SK-N-SH treated with all-trans-retinoic acid at 6 μM for 48 hours (cell line): Measurements from ENCODE around the gene HBS1L.

Experiments
- ATAC-seq: fragments of 200-7000 bp; cut with Tn5 transposase; 3 replicates; pipeline ENCODE4 v1.9.1; 2020; ENCODE audit warnings: mild to moderate bottlenecking, moderate library complexity
- ARNTL ChIP-seq: fragments of 450-650 bp; formaldehyde crosslinking; IDR thresholded peaks from 2 replicates; pipeline ENCODE4 v1.5.0; 2020; ENCODE audit warnings: low read depth, mild to moderate bottlenecking, moderate library complexity, borderline replicate concordance
- BACH2 ChIP-seq: fragments of 250-450 bp; sonication (Bioruptor Pico); IDR thresholded peaks from 2 replicates; pipeline ENCODE4 v1.9.0; 2021; ENCODE audit warnings: mild to moderate bottlenecking, borderline replicate concordance
- CSDC2 ChIP-seq: fragments of 250-450 bp; sonication (Bioruptor Pico); IDR thresholded peaks from 2 replicates; pipeline ENCODE4 v1.5.0; 2020; ENCODE audit warnings: mild to moderate bottlenecking, moderate library complexity
- ESRRG ChIP-seq: fragments of 250-450 bp; sonication (Bioruptor Pico); IDR thresholded peaks from 2 replicates; pipeline ENCODE4 v1.6.1; 2021; ENCODE audit warnings: mild to moderate bottlenecking
- GLIS3 ChIP-seq: fragments of 250-450 bp; sonication (Bioruptor Pico); IDR thresholded peaks from 2 replicates; pipeline ENCODE4 v1.5.0; 2020; ENCODE audit warnings: mild to moderate bottlenecking, moderate library complexity
- ISL1 ChIP-seq: fragments of 250-450 bp; sonication (Bioruptor Pico); IDR thresholded peaks from 2 replicates; pipeline ENCODE4 v2.1.2; 2022; ENCODE audit warnings: mild to moderate bottlenecking, moderate library complexity
- OSR1 ChIP-seq: fragments of 250-450 bp; sonication (Bioruptor Pico); IDR thresholded peaks from 2 replicates; pipeline ENCODE4 v1.8.0; 2022; ENCODE audit warnings: moderate library complexity, mild to moderate bottlenecking, inconsistent platforms
- PPARA ChIP-seq: fragments of 250-450 bp; sonication (Bioruptor Pico); IDR thresholded peaks from 2 replicates; pipeline ENCODE4 v1.5.0; 2020; ENCODE audit warnings: mild to moderate bottlenecking, borderline replicate concordance
- SNAI2 ChIP-seq: fragments of 250-450 bp; sonication (Bioruptor Pico); IDR thresholded peaks from 2 replicates; pipeline ENCODE4 v1.5.0; 2020; ENCODE audit warnings: mild to moderate bottlenecking, moderate library complexity
- TCF4 ChIP-seq: fragments of 250-450 bp; sonication (Bioruptor Pico); IDR thresholded peaks from 2 replicates; pipeline ENCODE4 v1.8.0; 2021; ENCODE audit warnings: mild to moderate bottlenecking, moderate library complexity, borderline replicate concordance
- TOX ChIP-seq: fragments of 250-450 bp; sonication (Bioruptor Pico); IDR thresholded peaks from 2 replicates; pipeline ENCODE4 v1.8.0; 2021; ENCODE audit warnings: mild to moderate bottlenecking, moderate library complexity, borderline replicate concordance
- ZC3H10 ChIP-seq: fragments of 250-450 bp; sonication (Bioruptor Pico); IDR thresholded peaks from 2 replicates; pipeline ENCODE4 v1.5.1; 2021; ENCODE audit warnings: mild to moderate bottlenecking, moderate library complexity
- ZFP3 ChIP-seq: fragments of 250-450 bp; sonication (Bioruptor Pico); IDR thresholded peaks from 2 replicates; pipeline ENCODE4 v1.5.0; 2020; ENCODE audit warnings: mild to moderate bottlenecking, moderate library complexity
- ZNF70 ChIP-seq: fragments of 450-650 bp; formaldehyde crosslinking; IDR thresholded peaks from 2 replicates; pipeline ENCODE4 v1.5.0; 2020; ENCODE audit warnings: mild to moderate bottlenecking, moderate library complexity
- ZNF8 ChIP-seq: fragments of 450-650 bp; formaldehyde crosslinking; IDR thresholded peaks from 2 replicates; pipeline ENCODE4 v1.5.0; 2020; ENCODE audit warnings: mild to moderate bottlenecking, moderate library complexity
- TF ChIP-seq, protein P1 (sequence below): fragments of 250-450 bp; sonication (Bioruptor Pico); IDR thresholded peaks from 2 replicates; pipeline ENCODE4 v1.8.0; 2021; ENCODE audit warnings: low read depth, mild to moderate bottlenecking, moderate library complexity, borderline replicate concordance
- TF ChIP-seq, protein P2 (sequence below): fragments of 250-450 bp; sonication (Bioruptor Pico); IDR thresholded peaks from 2 replicates; pipeline ENCODE4 v1.5.1; 2021; ENCODE audit warnings: mild to moderate bottlenecking, moderate library complexity
- TF ChIP-seq, protein P3 (sequence below): fragments of 250-450 bp; sonication (Bioruptor Pico); IDR thresholded peaks from 2 replicates; pipeline ENCODE4 v1.5.1; 2020; ENCODE audit warnings: low read depth, mild to moderate bottlenecking, moderate library complexity
- TF ChIP-seq, protein P4 (sequence below): fragments of 250-450 bp; sonication (Bioruptor Pico); IDR thresholded peaks from 2 replicates; pipeline ENCODE4 v1.8.0; 2020; ENCODE audit warnings: mild to moderate bottlenecking, moderate library complexity, borderline replicate concordance

Gene HBS1L

DNA sequence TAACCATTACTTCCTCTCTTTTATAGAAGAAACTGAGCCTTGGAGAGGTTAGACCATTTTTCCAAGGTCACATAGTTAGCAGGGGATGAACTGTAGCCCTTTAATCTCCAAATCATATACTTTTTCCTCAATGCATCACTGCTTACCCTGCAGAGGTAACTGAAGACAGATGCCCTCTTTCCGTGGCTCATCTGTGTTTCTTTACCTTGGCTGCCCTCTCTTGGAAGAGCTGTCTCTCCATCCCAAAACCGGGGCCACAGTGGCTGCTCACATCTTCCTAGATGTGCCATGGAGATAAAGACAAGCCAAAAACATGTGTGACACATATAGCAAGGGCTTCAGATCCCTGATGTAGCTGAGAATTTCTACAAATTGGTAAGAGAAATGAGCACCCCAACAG, 104.1 kb downstream of the HBS1L start:
- TF ChIP-seq TOX (CRISPR knock-in tag) (no peak), OSR1 (no peak)
- peak; percentile 52; the same call in 2 of the 3 replicates for ATAC-seq

DNA sequence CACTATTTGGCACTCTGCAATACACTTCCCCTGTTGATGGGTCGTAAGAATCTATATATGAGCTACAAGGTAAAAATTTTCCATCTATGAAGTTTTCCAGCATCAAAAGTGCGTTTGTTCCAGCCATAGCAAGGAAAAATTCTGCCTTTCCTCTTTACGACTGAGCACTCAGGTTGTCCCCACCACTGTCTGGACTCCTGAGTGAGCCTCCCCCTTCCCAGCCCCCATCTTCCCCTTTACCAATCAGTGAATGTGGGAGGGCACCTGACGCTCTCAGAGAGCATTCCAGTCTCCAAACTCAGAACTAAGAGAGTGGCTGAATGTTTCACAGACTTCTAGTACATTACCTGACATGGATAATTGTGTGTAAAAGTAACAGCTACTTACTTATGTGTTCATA, 104.7 kb downstream of the HBS1L start, which contains the start of gene ALDH8A1:
Gene ALDH8A1, minus strand, starts transcription at position 175 of the 400 bp plus-strand sequence. Its CDS starts 48 bp downstream, at position 127.
- no peak for ATAC-seq
- no peak for TF ChIP-seq GLIS3 (CRISPR knock-in tag)
- TF ChIP-seq CSDC2 (CRISPR knock-in tag): no peak
- TF ChIP-seq, all 23 proteins: peak for 0

DNA sequence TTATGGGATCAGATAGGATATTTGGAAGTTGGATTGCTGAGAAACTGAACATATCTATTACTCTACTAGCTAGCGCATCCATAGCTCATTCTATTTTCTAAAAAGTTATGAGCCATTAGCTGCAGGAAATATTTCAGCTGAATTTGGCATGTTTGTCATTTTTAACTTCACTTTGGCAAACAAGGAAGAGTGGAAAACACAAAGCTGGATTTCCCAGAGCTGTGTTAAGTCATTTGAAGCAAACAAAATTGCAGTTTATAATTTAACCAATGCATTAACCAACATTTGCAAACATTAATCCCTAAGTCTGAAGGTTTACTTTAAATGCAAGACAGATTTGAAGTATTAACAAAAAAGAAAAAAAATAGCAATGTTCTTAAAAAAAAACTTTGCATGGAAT, 105.9 kb downstream of the HBS1L start:
- ATAC-seq: no peak
- TF ChIP-seq BACH2 (CRISPR knock-in tag) (no peak), ZNF70 (CRISPR knock-in tag) (no peak), TOX (CRISPR knock-in tag) (no peak)

DNA sequence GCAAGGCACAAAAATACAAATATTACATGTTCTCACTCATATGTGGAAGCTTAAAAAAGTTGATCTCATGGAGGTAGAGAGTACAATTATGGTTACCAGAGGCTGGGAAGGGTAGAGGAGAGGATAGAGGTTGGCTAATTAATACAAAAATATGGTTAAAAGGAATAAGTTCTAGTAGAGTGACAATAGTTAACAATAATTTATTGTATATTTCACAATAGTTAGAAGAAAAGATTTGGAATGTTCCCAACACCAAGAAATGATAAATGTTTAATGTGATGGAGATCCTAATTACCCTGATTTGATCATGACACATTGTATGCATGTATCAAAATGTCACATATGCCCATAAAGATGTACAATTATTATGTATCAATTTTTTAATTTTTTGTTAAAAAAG, 106.5 kb downstream of the HBS1L start:
- no peak for TF ChIP-seq SNAI2 (CRISPR knock-in tag)
- TF ChIP-seq ARNTL (CRISPR knock-in tag): no peak
- no peak for TF ChIP-seq TCF4 (CRISPR knock-in tag)
- TF ChIP-seq PPARA (CRISPR knock-in tag): no peak
- TF ChIP-seq OSR1: no peak
- TF ChIP-seq, protein P1, sequence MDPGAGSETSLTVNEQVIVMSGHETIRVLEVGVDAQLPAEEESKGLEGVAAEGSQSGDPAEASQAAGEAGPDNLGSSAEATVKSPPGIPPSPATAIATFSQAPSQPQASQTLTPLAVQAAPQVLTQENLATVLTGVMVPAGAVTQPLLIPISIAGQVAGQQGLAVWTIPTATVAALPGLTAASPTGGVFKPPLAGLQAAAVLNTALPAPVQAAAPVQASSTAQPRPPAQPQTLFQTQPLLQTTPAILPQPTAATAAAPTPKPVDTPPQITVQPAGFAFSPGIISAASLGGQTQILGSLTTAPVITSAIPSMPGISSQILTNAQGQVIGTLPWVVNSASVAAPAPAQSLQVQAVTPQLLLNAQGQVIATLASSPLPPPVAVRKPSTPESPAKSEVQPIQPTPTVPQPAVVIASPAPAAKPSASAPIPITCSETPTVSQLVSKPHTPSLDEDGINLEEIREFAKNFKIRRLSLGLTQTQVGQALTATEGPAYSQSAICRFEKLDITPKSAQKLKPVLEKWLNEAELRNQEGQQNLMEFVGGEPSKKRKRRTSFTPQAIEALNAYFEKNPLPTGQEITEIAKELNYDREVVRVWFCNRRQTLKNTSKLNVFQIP: no peak
- no peak for TF ChIP-seq ZNF70 (CRISPR knock-in tag)
- TF ChIP-seq, protein P2, sequence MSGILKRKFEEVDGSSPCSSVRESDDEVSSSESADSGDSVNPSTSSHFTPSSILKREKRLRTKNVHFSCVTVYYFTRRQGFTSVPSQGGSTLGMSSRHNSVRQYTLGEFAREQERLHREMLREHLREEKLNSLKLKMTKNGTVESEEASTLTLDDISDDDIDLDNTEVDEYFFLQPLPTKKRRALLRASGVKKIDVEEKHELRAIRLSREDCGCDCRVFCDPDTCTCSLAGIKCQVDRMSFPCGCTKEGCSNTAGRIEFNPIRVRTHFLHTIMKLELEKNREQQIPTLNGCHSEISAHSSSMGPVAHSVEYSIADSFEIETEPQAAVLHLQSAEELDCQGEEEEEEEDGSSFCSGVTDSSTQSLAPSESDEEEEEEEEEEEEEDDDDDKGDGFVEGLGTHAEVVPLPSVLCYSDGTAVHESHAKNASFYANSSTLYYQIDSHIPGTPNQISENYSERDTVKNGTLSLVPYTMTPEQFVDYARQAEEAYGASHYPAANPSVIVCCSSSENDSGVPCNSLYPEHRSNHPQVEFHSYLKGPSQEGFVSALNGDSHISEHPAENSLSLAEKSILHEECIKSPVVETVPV (CRISPR knock-in tag): no peak
- TF ChIP-seq ESRRG (CRISPR knock-in tag): no peak
- no peak for TF ChIP-seq ZC3H10 (CRISPR knock-in tag)
- TF ChIP-seq ZNF8 (CRISPR knock-in tag): no peak
- TF ChIP-seq ZFP3 (CRISPR knock-in tag): no peak
- no peak for ATAC-seq

DNA sequence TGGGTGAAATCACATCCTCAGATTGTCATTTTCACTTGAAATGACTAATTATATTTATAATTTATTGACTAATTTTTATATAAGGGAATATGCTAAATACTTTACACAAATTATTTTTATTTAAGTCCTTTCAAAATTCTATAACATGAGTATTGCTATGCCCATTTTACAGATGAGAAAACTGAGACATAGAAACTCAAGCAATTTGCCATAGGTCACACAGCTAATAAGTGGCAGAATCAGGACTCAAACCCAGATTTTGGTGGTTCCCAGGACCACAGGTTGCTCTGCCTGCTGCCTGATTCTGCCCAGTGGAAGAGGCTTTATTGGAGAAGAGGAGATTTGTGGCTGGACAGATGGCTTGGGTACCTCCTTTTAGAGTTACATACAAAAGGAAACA, 109.6 kb downstream of the HBS1L start:
- no peak for ATAC-seq
- no peak for TF ChIP-seq GLIS3 (CRISPR knock-in tag)
- TF ChIP-seq ISL1 (CRISPR knock-in tag): no peak
- no peak for TF ChIP-seq BACH2 (CRISPR knock-in tag)
- TF ChIP-seq, protein P1: no peak
- no peak for TF ChIP-seq CSDC2 (CRISPR knock-in tag)
- TF ChIP-seq, protein P3, sequence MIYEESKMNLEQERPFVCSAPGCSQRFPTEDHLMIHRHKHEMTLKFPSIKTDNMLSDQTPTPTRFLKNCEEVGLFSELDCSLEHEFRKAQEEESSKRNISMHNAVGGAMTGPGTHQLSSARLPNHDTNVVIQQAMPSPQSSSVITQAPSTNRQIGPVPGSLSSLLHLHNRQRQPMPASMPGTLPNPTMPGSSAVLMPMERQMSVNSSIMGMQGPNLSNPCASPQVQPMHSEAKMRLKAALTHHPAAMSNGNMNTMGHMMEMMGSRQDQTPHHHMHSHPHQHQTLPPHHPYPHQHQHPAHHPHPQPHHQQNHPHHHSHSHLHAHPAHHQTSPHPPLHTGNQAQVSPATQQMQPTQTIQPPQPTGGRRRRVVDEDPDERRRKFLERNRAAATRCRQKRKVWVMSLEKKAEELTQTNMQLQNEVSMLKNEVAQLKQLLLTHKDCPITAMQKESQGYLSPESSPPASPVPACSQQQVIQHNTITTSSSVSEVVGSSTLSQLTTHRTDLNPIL (CRISPR knock-in tag): no peak
- TF ChIP-seq, protein P2 (CRISPR knock-in tag): no peak
- TF ChIP-seq, protein P4, sequence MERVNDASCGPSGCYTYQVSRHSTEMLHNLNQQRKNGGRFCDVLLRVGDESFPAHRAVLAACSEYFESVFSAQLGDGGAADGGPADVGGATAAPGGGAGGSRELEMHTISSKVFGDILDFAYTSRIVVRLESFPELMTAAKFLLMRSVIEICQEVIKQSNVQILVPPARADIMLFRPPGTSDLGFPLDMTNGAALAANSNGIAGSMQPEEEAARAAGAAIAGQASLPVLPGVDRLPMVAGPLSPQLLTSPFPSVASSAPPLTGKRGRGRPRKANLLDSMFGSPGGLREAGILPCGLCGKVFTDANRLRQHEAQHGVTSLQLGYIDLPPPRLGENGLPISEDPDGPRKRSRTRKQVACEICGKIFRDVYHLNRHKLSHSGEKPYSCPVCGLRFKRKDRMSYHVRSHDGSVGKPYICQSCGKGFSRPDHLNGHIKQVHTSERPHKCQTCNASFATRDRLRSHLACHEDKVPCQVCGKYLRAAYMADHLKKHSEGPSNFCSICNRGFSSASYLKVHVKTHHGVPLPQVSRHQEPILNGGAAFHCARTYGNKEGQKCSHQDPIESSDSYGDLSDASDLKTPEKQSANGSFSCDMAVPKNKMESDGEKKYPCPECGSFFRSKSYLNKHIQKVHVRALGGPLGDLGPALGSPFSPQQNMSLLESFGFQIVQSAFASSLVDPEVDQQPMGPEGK (CRISPR knock-in tag): no peak
- no peak for TF ChIP-seq TOX (CRISPR knock-in tag)
- TF ChIP-seq ESRRG (CRISPR knock-in tag): no peak
- no peak for TF ChIP-seq ZFP3 (CRISPR knock-in tag)
